Naive B cell (primary cell): ENCODE data around the gene NR1D1. TPM values are rescaled to one million over a fixed set of nuclear protein-coding genes. Genes with fewer than 3 reads are reported as not detected.
A peak's percentile ranks its signal among the peaks of the same experiment; 100 is the strongest.

Experiments
- ATAC-seq, 2 donors: fragments of 150-1000 bp; cut with Tn5 transposase; 2 replicates each; pipeline ENCODE4 v1.10.0; 2021; ENCODE audit warnings: low read depth in 2 of 2, mild to moderate bottlenecking in 2 of 2, moderate library complexity in 2 of 2
- DNase-seq: peaks from one replicate; pipeline ENCODE4 v3.0.0; 2022
- H3K27ac Mint-ChIP-seq, 6 donors: one replicate each; pipeline ENCODE4 v1.8.0; 2020 to 2022; ENCODE audit warnings: mild to moderate bottlenecking in 6 of 6, mixed read lengths in 6 of 6, moderate library complexity in 5 of 6, inconsistent platforms in 2 of 6
- H3K27me3 Mint-ChIP-seq, 3 donors: one replicate each; pipeline ENCODE4 v1.8.0; 2021 to 2022; ENCODE audit warnings: mixed read lengths in 3 of 3, mild to moderate bottlenecking in 1 of 3
- H3K36me3 Mint-ChIP-seq, 2 donors: one replicate each; pipeline ENCODE4 v1.8.0; 2020 to 2022; ENCODE audit warnings: mixed read lengths in 2 of 2, inconsistent platforms in 1 of 2, mild to moderate bottlenecking in 1 of 2
- H3K4me1 Mint-ChIP-seq, 3 donors: one replicate each; pipeline ENCODE4 v1.8.0; 2020 to 2022; ENCODE audit warnings: mixed read lengths in 3 of 3, inconsistent platforms in 1 of 3, mild to moderate bottlenecking in 1 of 3, moderate library complexity in 1 of 3
- H3K4me3 Mint-ChIP-seq, 8 donors: one replicate each; pipeline ENCODE4 v1.8.0; 2020 to 2022; ENCODE audit warnings: mild to moderate bottlenecking in 8 of 8, mixed read lengths in 8 of 8, moderate library complexity in 8 of 8, inconsistent platforms in 2 of 8
- H3K9me3 Mint-ChIP-seq, 7 donors: one replicate each; pipeline ENCODE4 v1.8.0; 2020 to 2022; ENCODE audit warnings: mixed read lengths in 7 of 7, mild to moderate bottlenecking in 5 of 7, inconsistent platforms in 2 of 7, moderate library complexity in 1 of 7
- polyA plus RNA-seq, 6 donors: library from polyadenylated mRNA; unstranded; fragments of 300-500 nt; fragmentation: Illumina TruSeq; gene quantifications; one replicate each; pipeline ENCODE4 v1.2.3, GENCODE V29; 2021; ENCODE audit warnings: low read depth in 6 of 6

Gene NR1D1
- polyA plus RNA-seq, 6 donors from 2014 or later = 1.1 to 2.9 (median 2.1) TPM; not detected in 1

GRCh38 chr17:40074175-40074512 is 26.2 kb downstream of the NR1D1 start:
- Mint-ChIP-seq H3K27ac (peak overlapping the region in 1 of 6 donors; percentile 64), H3K36me3 (peaks cover 0 to 8% of the 10 kb centered on the region in 2 donors), H3K4me3 (no peak overlapping the region), H3K4me1 (peaks cover 42 to 67% (median 44%) of the 10 kb centered on the region in 3 donors), H3K9me3 (no peaks in the 10 kb centered on the region), H3K27me3 (no peaks in the 10 kb centered on the region)
- DNase-seq (no peak), ATAC-seq (no peak)

- H3K36me3 Mint-ChIP-seq = peaks cover 0 to 8% of the 10 kb centered on the region in 2 donors
- DNase-seq = no peak
- H3K4me1 Mint-ChIP-seq = peaks cover 48 to 72% (median 50%) of the 10 kb centered on the region in 3 donors
- no peaks in the 10 kb centered on the region for H3K9me3 Mint-ChIP-seq
- H3K27ac Mint-ChIP-seq = peak overlapping the region in 1 of 6 donors; percentile 64
- no peaks in the 10 kb centered on the region for H3K27me3 Mint-ChIP-seq
- no peak for ATAC-seq
- peak overlapping the region in 1 of 8 donors; percentile 37 for H3K4me3 Mint-ChIP-seq
Observed at GRCh38 chr17:40073454-40074174, 26.8 kb downstream of the NR1D1 start.

- H3K9me3 Mint-ChIP-seq = no peaks in the 10 kb centered on the region
- H3K36me3 Mint-ChIP-seq = peaks cover 0 to 4% of the 10 kb centered on the region in 2 donors
- ATAC-seq = no peak
- DNase-seq = no peak
- no peaks in the 10 kb centered on the region for H3K27me3 Mint-ChIP-seq
- peak overlapping the region in 1 of 8 donors; percentile 64 for H3K4me3 Mint-ChIP-seq
- H3K27ac Mint-ChIP-seq = no peak overlapping the region
- H3K4me1 Mint-ChIP-seq = peaks cover 55 to 80% (median 55%) of the 10 kb centered on the region in 3 donors
Observed at GRCh38 chr17:40072735-40073346, 27.5 kb downstream of the NR1D1 start.

GRCh38 chr17:40072040-40072734 is 28.2 kb downstream of the NR1D1 start:
- no peaks in the 10 kb centered on the region for H3K9me3 Mint-ChIP-seq
- ATAC-seq (no peak), DNase-seq (no peak)
- no peak overlapping the region for H3K27ac Mint-ChIP-seq
- peaks cover 58 to 85% (median 62%) of the 10 kb centered on the region in 3 donors for H3K4me1 Mint-ChIP-seq
- H3K27me3 Mint-ChIP-seq = no peaks in the 10 kb centered on the region
- no peak overlapping the region for H3K4me3 Mint-ChIP-seq
- H3K36me3 Mint-ChIP-seq = no peaks in the 10 kb centered on the region

- ATAC-seq (no peak), DNase-seq (no peak)
- Mint-ChIP-seq H3K36me3 (no peaks in the 10 kb centered on the region), H3K27ac (peak overlapping the region in 2 of 6 donors; percentile 76 to 95), H3K27me3 (no peaks in the 10 kb centered on the region), H3K4me1 (peaks cover 59 to 87% (median 65%) of the 10 kb centered on the region in 3 donors), H3K9me3 (no peaks in the 10 kb centered on the region), H3K4me3 (peak overlapping the region in 2 of 8 donors; percentile 35 to 79)
Observed at GRCh38 chr17:40071313-40072039, 28.9 kb downstream of the NR1D1 start.

- ATAC-seq (no peak), DNase-seq (no peak)
- peaks cover 57 to 82% (median 63%) of the 10 kb centered on the region in 3 donors for H3K4me1 Mint-ChIP-seq
- H3K27me3 Mint-ChIP-seq = no peaks in the 10 kb centered on the region
- no peaks in the 10 kb centered on the region for H3K9me3 Mint-ChIP-seq
- H3K36me3 Mint-ChIP-seq = no peaks in the 10 kb centered on the region
- H3K27ac Mint-ChIP-seq = peak overlapping the region in 3 of 6 donors; percentile 58 to 95 (median 76)
- H3K4me3 Mint-ChIP-seq = peak overlapping the region in 5 of 8 donors; percentile 15 to 79 (median 46)
Observed at GRCh38 chr17:40070709-40071312, 29.6 kb downstream of the NR1D1 start.

GRCh38 chr17:40069751-40070708 is 30.4 kb downstream of the NR1D1 start:
- DNase-seq (peak; percentile 22), ATAC-seq (peak; percentile 48 to 62)
- Mint-ChIP-seq H3K27me3 (no peaks in the 10 kb centered on the region), H3K4me3 (peak overlapping the region; percentile 78 to 96 (median 89)), H3K27ac (peak overlapping the region in 5 of 6 donors; percentile 47 to 88 (median 76)), H3K4me1 (peaks cover 58 to 80% (median 59%) of the 10 kb centered on the region in 3 donors), H3K36me3 (no peaks in the 10 kb centered on the region), H3K9me3 (no peaks in the 10 kb centered on the region)

- peak; percentile 66 to 71 for ATAC-seq
- peak; percentile 52 for DNase-seq
- H3K4me1 Mint-ChIP-seq = peaks cover 62 to 83% (median 66%) of the 10 kb centered on the region in 3 donors
- H3K36me3 Mint-ChIP-seq = no peaks in the 10 kb centered on the region
- H3K27me3 Mint-ChIP-seq = no peaks in the 10 kb centered on the region
- H3K4me3 Mint-ChIP-seq = peak overlapping the region; percentile 78 to 96 (median 89)
- H3K9me3 Mint-ChIP-seq = no peaks in the 10 kb centered on the region
- H3K27ac Mint-ChIP-seq = peak overlapping the region; percentile 9 to 89 (median 77)
Observed at GRCh38 chr17:40068917-40069750, 31.3 kb downstream of the NR1D1 start.

- Mint-ChIP-seq H3K36me3 (no peaks in the 10 kb centered on the region), H3K27ac (peak overlapping the region in 5 of 6 donors; percentile 9 to 89 (median 81)), H3K4me1 (peaks cover 67 to 85% (median 68%) of the 10 kb centered on the region in 3 donors), H3K4me3 (peak overlapping the region; percentile 78 to 96 (median 89)), H3K9me3 (no peaks in the 10 kb centered on the region), H3K27me3 (no peaks in the 10 kb centered on the region)
- no peak for ATAC-seq
- DNase-seq = no peak
Observed at GRCh38 chr17:40068584-40068916, 31.8 kb downstream of the NR1D1 start.

- peak overlapping the region in 3 of 6 donors; percentile 80 to 89 (median 81) for H3K27ac Mint-ChIP-seq
- H3K4me3 Mint-ChIP-seq = peak overlapping the region; percentile 78 to 96 (median 89)
- H3K4me1 Mint-ChIP-seq = peaks cover 67 to 86% (median 70%) of the 10 kb centered on the region in 3 donors
- DNase-seq (no peak), ATAC-seq (no peak)
- no peaks in the 10 kb centered on the region for H3K27me3 Mint-ChIP-seq
- no peaks in the 10 kb centered on the region for H3K9me3 Mint-ChIP-seq
- H3K36me3 Mint-ChIP-seq = no peaks in the 10 kb centered on the region
Observed at GRCh38 chr17:40068129-40068581, 32.2 kb downstream of the NR1D1 start.

GRCh38 chr17:40067710-40068109 is 32.7 kb downstream of the NR1D1 start:
- no peaks in the 10 kb centered on the region for H3K27me3 Mint-ChIP-seq
- peak overlapping the region in 1 of 6 donors; percentile 80 for H3K27ac Mint-ChIP-seq
- peak overlapping the region in 7 of 8 donors; percentile 25 to 96 (median 79) for H3K4me3 Mint-ChIP-seq
- no peak for DNase-seq
- peaks cover 67 to 82% (median 68%) of the 10 kb centered on the region in 3 donors for H3K4me1 Mint-ChIP-seq
- ATAC-seq = no peak
- no peaks in the 10 kb centered on the region for H3K36me3 Mint-ChIP-seq
- H3K9me3 Mint-ChIP-seq = no peaks in the 10 kb centered on the region
